GM12873 (cell line): ENCODE results near the gene HIPK2.

ENCODE experiments used
- CTCF ChIP-seq: IDR thresholded peaks from 2 replicates; pipeline ENCODE4 v1.5.1; 2012; ENCODE audit warnings: low read depth, mild to moderate bottlenecking, moderate library complexity, low read length, control low read depth; ENCODE audit not compliant: insufficient read depth; ENCODE audit errors: missing control alignments

The HIPK2 gene

GRCh38 chr7:139567647-139568345 lies 210.0 kb downstream of the HIPK2 start:
- TF ChIP-seq CTCF: no peak

- no peak for TF ChIP-seq CTCF
Observed at GRCh38 chr7:139566736-139567646, 210.8 kb downstream of the HIPK2 start.

- no peak for TF ChIP-seq CTCF
Observed at GRCh38 chr7:139566075-139566474, 211.7 kb downstream of the HIPK2 start.

GRCh38 chr7:139563856-139564255 lies 213.9 kb downstream of the HIPK2 start:
- TF ChIP-seq CTCF: no peak

- TF ChIP-seq CTCF: no peak
Observed at GRCh38 chr7:139562961-139563565, 214.7 kb downstream of the HIPK2 start.

GRCh38 chr7:139562491-139562890 lies 215.3 kb downstream of the HIPK2 start:
- no peak for TF ChIP-seq CTCF

GRCh38 chr7:139560678-139561077 lies 217.1 kb downstream of the HIPK2 start:
- TF ChIP-seq CTCF: no peak
